ENCODE measurements around the gene ANKRD63. TPM values are rescaled to one million over a fixed set of nuclear protein-coding genes. Genes with fewer than 3 reads are reported as not detected.

The ANKRD63 gene
- total RNA-seq, 6 experiments from 2014 or later = not detected

DNA sequence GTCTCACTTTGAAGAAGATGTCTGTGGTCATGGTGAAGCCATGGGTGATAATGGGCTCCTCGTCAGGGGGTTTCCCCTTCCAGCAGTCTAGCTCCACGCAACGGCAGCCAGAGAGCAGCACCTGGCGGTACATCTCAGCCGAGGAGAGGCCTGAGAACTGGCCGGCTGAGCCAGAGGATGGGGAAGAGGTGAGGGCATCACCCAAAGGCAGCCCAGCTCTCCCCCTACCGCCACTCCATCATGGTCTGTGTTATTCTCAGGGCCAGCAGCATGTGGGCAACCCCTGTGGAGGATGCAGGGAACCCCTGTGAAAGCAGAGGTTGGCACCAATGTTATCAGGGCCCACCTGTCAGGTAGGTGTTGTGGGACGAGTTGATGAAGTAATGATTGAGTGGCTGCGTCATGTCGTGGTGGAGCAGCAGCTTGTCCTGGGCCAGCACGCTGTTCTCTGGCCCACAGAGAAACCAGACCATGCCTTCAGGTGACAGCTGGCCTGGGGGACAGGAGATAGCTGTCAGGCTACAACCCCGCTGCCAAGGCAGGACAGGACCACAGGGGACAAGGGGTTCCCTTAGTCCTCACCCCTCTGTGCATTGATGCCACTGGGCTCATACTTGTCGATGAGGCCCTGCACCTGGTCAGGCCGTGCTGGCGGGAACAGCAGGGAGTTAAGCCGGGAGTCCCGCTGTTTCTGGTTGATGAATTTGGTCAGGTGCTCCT, 15.5 kb upstream of the ANKRD63 start:
- Mint-ChIP-seq H3K4me3 (no peak overlapping the region), H3K4me1 (ENCODE audit: low read depth) (no peaks in the 10 kb centered on the region), H3K27me3 (ENCODE audit: insufficient read depth) (peaks cover 59% of the 10 kb centered on the region), H3K9me3 (peaks cover 20% of the 10 kb centered on the region), H3K27ac (no peak overlapping the region), H3K36me3 (ENCODE audit: low read depth) (peaks cover 8% of the 10 kb centered on the region)
- TF ChIP-seq, protein P1, sequence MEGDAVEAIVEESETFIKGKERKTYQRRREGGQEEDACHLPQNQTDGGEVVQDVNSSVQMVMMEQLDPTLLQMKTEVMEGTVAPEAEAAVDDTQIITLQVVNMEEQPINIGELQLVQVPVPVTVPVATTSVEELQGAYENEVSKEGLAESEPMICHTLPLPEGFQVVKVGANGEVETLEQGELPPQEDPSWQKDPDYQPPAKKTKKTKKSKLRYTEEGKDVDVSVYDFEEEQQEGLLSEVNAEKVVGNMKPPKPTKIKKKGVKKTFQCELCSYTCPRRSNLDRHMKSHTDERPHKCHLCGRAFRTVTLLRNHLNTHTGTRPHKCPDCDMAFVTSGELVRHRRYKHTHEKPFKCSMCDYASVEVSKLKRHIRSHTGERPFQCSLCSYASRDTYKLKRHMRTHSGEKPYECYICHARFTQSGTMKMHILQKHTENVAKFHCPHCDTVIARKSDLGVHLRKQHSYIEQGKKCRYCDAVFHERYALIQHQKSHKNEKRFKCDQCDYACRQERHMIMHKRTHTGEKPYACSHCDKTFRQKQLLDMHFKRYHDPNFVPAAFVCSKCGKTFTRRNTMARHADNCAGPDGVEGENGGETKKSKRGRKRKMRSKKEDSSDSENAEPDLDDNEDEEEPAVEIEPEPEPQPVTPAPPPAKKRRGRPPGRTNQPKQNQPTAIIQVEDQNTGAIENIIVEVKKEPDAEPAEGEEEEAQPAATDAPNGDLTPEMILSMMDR (IDR thresholded peaks at IDR 0.05) = no peak
- no peak for DNase-seq

DNA sequence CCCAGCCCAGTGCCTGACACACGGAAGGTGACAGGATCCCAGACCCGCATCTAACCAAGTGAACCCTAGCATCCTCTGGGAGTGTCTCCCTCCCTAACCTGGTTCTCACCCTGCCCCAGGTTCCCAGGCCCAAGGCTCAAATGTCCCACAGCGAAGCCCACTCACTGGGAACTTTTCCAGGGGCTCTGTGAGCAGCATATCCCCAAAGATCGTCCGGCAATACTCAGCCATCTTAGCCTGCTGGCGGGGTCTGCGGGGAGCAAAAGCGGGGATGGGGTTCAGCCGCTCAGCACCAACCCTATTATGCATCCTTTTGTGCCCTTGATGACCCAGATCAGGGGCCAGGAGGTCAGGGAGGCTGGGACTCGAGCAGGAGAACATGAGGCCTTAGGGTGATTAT, 14.5 kb upstream of the ANKRD63 start:
- no peak for DNase-seq
- no peak overlapping the region for H3K27ac Mint-ChIP-seq

DNA sequence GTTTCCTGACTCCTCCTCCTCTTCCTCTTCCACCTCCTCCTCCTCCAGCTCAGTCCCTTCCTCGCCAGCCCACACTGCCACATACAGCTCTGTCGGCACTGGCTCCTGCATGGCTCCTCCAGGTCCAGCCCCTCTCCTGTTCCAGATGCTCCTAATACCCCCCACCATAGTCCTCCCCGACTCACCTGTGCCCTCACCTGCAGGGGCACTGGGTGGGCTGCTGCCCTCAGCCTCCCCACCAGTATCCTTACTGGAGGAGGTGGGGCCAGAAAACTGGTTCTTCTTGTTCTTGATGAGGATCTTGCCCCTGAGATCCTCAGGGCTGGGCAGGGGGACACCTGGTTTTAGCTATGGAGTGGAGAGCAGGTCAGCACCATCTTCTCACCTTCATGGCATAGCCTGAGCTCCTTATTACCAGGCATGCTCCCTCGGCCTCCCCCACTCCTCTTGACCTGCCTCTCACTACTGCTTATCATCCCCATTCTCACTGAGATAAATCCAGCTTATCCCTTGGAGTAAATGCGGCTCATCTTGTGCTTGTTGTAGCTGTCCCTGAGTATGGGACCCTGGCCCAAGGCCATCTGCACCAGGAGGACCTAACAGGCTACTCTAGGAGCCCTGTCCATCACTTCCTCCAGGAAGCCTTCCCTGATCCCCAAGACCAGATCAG, 13.8 kb upstream of the ANKRD63 start:
- Mint-ChIP-seq H3K9me3 (peaks cover 20% of the 10 kb centered on the region), H3K36me3 (ENCODE audit: low read depth) (peaks cover 8% of the 10 kb centered on the region), H3K4me1 (ENCODE audit: low read depth) (no peaks in the 10 kb centered on the region), H3K27me3 (ENCODE audit: insufficient read depth) (peaks cover 69% of the 10 kb centered on the region), H3K27ac (no peak overlapping the region), H3K4me3 (no peak overlapping the region)
- TF ChIP-seq, protein P1 (IDR thresholded peaks at IDR 0.05) = no peak
- DNase-seq = no peak

More for the DNA sequence above, 14.5 kb upstream of the ANKRD63 start:
- Mint-ChIP-seq H3K4me3 (no peak overlapping the region), H3K27me3 (ENCODE audit: insufficient read depth) (peaks cover 66% of the 10 kb centered on the region), H3K9me3 (peaks cover 20% of the 10 kb centered on the region), H3K36me3 (ENCODE audit: low read depth) (peaks cover 8% of the 10 kb centered on the region), H3K4me1 (ENCODE audit: low read depth) (no peaks in the 10 kb centered on the region)
- TF ChIP-seq, protein P1 (IDR thresholded peaks at IDR 0.05) = no peak

DNA sequence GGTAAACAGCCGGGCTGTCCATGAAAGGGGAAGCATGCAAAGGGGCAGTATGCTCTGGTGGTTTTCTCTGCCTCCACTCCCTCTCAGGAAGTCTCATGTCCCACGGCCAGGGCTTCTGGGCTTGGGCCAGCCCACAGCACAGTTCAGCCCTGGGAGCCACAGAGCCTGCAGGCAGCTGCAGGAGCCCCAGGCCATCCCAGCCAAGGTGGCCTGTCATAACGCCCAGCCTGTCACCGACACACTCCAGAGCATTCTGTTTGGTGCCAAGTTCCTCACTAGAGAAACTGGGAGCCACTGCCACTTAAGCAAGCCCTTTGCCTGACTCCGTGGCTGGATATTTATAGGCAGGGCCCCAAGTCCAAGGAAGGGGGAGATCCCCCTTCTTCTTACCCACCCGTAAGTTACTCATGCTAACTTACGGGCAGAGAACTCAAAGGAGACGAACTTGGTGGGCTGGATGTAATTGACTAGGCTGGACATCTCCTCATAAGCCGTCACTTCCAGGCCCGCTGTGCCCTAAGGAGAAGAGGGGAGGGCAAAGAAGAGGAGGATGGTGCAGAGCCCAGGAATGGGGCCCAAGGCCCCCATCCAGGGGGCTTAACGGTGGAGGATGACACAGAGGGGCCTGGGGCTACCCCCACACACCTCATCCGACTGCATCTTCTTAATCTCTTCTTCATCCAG, 13.2 kb upstream of the ANKRD63 start:
- no peak overlapping the region for H3K4me3 Mint-ChIP-seq
- H3K27ac Mint-ChIP-seq = no peak overlapping the region
- TF ChIP-seq, protein P1 (IDR thresholded peaks at IDR 0.05) = no peak
- H3K4me1 Mint-ChIP-seq (ENCODE audit: low read depth) = no peaks in the 10 kb centered on the region
- DNase-seq = no peak
- H3K36me3 Mint-ChIP-seq (ENCODE audit: low read depth) = peaks cover 8% of the 10 kb centered on the region
- peaks cover 66% of the 10 kb centered on the region for H3K27me3 Mint-ChIP-seq (ENCODE audit: insufficient read depth)
- peaks cover 20% of the 10 kb centered on the region for H3K9me3 Mint-ChIP-seq

- TF ChIP-seq, protein P1 (IDR thresholded peaks at IDR 0.05) = no peak
- no peak for DNase-seq
- Mint-ChIP-seq H3K27me3 (ENCODE audit: insufficient read depth) (peaks cover 63% of the 10 kb centered on the region), H3K4me1 (ENCODE audit: low read depth) (no peaks in the 10 kb centered on the region), H3K36me3 (ENCODE audit: low read depth) (peaks cover 8% of the 10 kb centered on the region), H3K4me3 (no peak overlapping the region), H3K9me3 (peaks cover 15% of the 10 kb centered on the region), H3K27ac (no peak overlapping the region)
These were observed 12.4 kb upstream of the ANKRD63 start for GRCh38 chr15:40295297-40295696.
